ENCODE data around the gene MED12L.

- TF ChIP-seq CTCF (IDR thresholded peaks at IDR 0.05; ENCODE audit: low read depth, low read length) (peak; percentile 28), POLR2A (IDR thresholded peaks at IDR 0.05; ENCODE audit: extremely low read depth, insufficient read length) (no peak), MAX (IDR thresholded peaks at IDR 0.05; ENCODE audit: low read depth, low read length) (no peak), MYC (IDR thresholded peaks at IDR 0.05; ENCODE audit: low read depth, low read length) (no peak)
Observed at GRCh38 chr3:151421938-151422337, 336.5 kb downstream of the MED12L start.

Data from NB4 (cell line).